ENCODE data around the gene LCAT. TPM values are rescaled to one million over a fixed set of nuclear protein-coding genes. Genes with fewer than 3 reads are reported as not detected.
"Not testable (repeated sequence)": the region's sequence is repeated elsewhere in the genome, so short reads cannot be mapped to it uniquely, and the experiment has no call there.

The LCAT gene
- total and polyA plus RNA-seq, 9 donors: 7.5 to 31.2 (median 16.8) TPM

- DNase-seq: peak; percentile 52 to 73 (median 61)
- H3K4me1 ChIP-seq (ENCODE audit: insufficient read depth): peaks cover 23% of the 10 kb centered on the region
- no peak overlapping the region for H3K27ac ChIP-seq
- intact Hi-C loops (cut with DNase I): loop anchor here in 1 of 4 donors (10.0 kb wide), 1 partner anchor 275 kb away; the partner anchor contains the start of genes ACD, C16orf86, ENKD1 and PARD6A
- 69 to 79% (median 73%) methylated on average over 33 of the region's 33 CpGs for WGBS, 3 donors
- H3K27me3 ChIP-seq: no peaks in the 10 kb centered on the region
- H3K36me3 ChIP-seq: no peaks in the 10 kb centered on the region
- no peak overlapping the region for H3K4me3 ChIP-seq
- TF ChIP-seq EP300 (IDR thresholded peaks at IDR 0.05) (no peak), CTCF (IDR thresholded peaks at IDR 0.05) (no peak), POLR2A (IDR thresholded peaks at IDR 0.05) (no peak)
- no peaks in the 10 kb centered on the region for H3K9me3 ChIP-seq
Measured at GRCh38 chr16:67939507-67940445, 4.1 kb downstream of the LCAT start.

DNA sequence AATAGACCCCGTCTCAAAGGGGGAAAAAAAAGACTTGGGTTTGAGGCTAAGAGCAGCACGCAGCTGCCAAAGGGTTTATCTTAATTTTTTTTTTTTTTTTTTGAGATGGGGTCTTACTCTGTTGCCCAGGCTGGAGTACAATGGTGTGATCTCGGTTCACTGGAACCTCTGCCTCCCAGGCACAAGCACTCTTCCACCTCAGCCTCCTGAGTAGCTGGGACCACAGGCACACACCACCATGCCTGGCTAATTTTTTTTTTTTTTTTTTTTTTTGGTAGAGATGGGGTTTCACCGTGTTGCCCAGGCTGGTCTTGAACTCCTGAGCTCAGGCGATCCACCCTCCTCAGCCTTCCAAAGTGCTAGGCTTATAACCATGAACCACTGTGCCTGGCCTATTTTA lies 6.2 kb downstream of the LCAT start:
- not testable (repeated sequence) for H3K4me1 ChIP-seq (ENCODE audit: insufficient read depth); H3K27ac ChIP-seq

GRCh38 chr16:67936880-67937605 lies 6.9 kb downstream of the LCAT start:
- Histone ChIP-seq H3K4me1 (ENCODE audit: insufficient read depth) (peaks cover 9% of the 10 kb centered on the region), H3K27ac (peak overlapping the region; percentile 83 to 85), H3K9me3 (no peaks in the 10 kb centered on the region), H3K27me3 (no peaks in the 10 kb centered on the region), H3K4me3 (peak overlapping the region; percentile 96), H3K36me3 (no peaks in the 10 kb centered on the region)
- TF ChIP-seq EP300 (IDR thresholded peaks at IDR 0.05) (no peak), CTCF (IDR thresholded peaks at IDR 0.05) (no peak)
- WGBS, 3 donors: 41 to 43% (median 41%) methylated on average over 6 of the region's 6 CpGs
- DNase-seq: no peak
- intact Hi-C loops (cut with DNase I): loop anchor here in 1 of 4 donors (10.0 kb wide), 1 partner anchor 272 kb away; the partner anchor contains the start of genes ACD, C16orf86, ENKD1 and PARD6A

More for the DNA sequence above, 6.2 kb downstream of the LCAT start:
- H3K36me3 ChIP-seq, H3K9me3 ChIP-seq, DNase-seq, H3K4me3 ChIP-seq, H3K27me3 ChIP-seq: not testable (repeated sequence)
- WGBS, 3 donors: 86 to 92% (median 91%) methylated on average over 5 of the region's 5 CpGs
- intact Hi-C loops (cut with DNase I): loop anchor here in 1 of 4 donors (10.0 kb wide), 1 partner anchor 273 kb away; the partner anchor contains the start of genes ACD, C16orf86, ENKD1 and PARD6A

DNA sequence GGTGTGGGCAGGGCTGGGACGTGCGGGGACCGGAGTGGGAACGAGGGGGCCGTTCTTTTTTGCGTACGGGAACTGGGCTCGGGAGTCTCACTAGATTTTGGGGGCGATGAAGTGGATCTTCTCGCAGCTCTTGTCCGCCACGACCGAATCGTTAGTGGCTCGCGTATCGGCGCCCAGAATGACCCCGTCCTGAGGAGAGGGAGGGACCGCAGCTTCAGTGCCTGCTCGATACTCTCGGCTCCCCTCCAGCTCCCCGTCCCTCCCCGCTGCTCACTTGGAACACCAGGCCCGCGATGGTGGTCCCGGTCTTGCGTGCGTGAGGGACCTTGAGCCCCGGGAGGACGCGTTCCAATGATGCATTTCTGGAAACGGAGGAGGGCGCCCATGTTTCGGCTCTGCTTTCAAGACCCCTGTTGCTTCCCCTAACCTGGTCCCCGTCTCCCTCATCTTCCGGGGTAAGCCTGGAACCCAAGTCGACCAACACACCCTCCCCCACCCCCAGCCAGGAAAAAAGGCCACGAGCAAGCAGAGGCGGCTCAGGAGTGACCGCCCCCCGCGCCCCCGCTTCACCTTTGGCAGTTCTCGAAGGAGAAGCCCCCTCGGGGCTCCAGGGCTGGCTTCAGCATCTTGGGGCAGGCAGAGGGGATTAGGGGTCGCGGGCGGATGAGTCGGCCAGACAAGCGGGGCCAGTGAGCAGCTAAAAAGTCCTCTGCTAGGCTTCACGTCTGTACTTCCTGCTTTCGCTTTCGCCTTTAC lies 7.6 kb downstream of the LCAT start, which contains the start of gene PSMB10:
Gene PSMB10 (minus strand): TSS at position 727 of the 756 bp plus-strand sequence. CDS start 101 bp downstream, at position 626.
- 0 to 1% (median 1%) methylated on average over 54 of the region's 54 CpGs for WGBS, 3 donors
- intact Hi-C loops (cut with DNase I): loop anchor here in 1 of 4 donors (10.0 kb wide), 1 partner anchor 272 kb away; the partner anchor contains the start of genes ACD, C16orf86, ENKD1 and PARD6A
- DNase-seq: peak in 4 of 5 donors; percentile 59 to 74 (median 66)

More for the DNA sequence above, 7.6 kb downstream of the LCAT start, which contains the start of gene PSMB10:
- Histone ChIP-seq H3K4me1 (ENCODE audit: insufficient read depth) (peaks cover 15% of the 10 kb centered on the region), H3K9me3 (no peaks in the 10 kb centered on the region), H3K27me3 (no peaks in the 10 kb centered on the region), H3K36me3 (no peaks in the 10 kb centered on the region), H3K27ac (peak within 1 kb of the TSS; percentile 83 to 85), H3K4me3 (peak within 1 kb of the TSS; percentile 96)
- TF ChIP-seq CTCF (IDR thresholded peaks at IDR 0.05) (no peak), POLR2A (IDR thresholded peaks at IDR 0.05) (peak; percentile 19)
